Right atrium auricular region (tissue), 2 donors: Measurements from ENCODE around the gene AIRE. TPM values are rescaled to one million over a fixed set of nuclear protein-coding genes. Genes with fewer than 3 reads are reported as not detected.

Experiments used
- DNase-seq: peaks from one replicate; pipeline ENCODE4 v3.0.0-alpha.2; 2019; ENCODE audit warnings: low spot score
- H3K27ac ChIP-seq, 2 donors: fragments of 200-600 bp; sonication (generic); 1 replicate in 1 of 2; 2 replicates in 1 of 2; pipeline ENCODE4 v1.5.1; 2016 to 2019
- H3K27me3 ChIP-seq, 2 donors: fragments of 200-600 bp; sonication (generic); one replicate each; pipeline versions ENCODE4 v1.5.1 to v1.6.0; 2017 to 2019
- H3K36me3 ChIP-seq: fragments of 200-600 bp; sonication (generic); one replicate; pipeline ENCODE4 v1.5.1; 2016
- H3K4me1 ChIP-seq, 2 donors: fragments of 200-600 bp; sonication (generic); one replicate each; pipeline versions ENCODE4 v1.5.1 to v1.6.0; 2017 to 2019
- H3K4me3 ChIP-seq, 2 donors: fragments of 200-600 bp; sonication (generic); 1 replicate in 1 of 2; 2 replicates in 1 of 2; pipeline ENCODE4 v1.5.1; 2017 to 2019; ENCODE audit warnings: mild to moderate bottlenecking in 1 of 2, moderate library complexity in 1 of 2
- H3K9me3 ChIP-seq, 2 donors: fragments of 200-600 bp; sonication (generic); one replicate each; pipeline ENCODE4 v1.5.1; 2019
- total RNA-seq, 2 donors: library from RNA; depleted of rRNA; stranded (reverse); fragments of >200 nt; gene quantifications; one replicate each; pipeline ENCODE4 v1.1.0, GENCODE V29; 2016
- TF ChIP-seq, protein P1 (sequence below), 2 donors: fragments of 200-600 bp; sonication (generic); IDR thresholded peaks; one replicate each; pipeline ENCODE4 v1.5.1; 2019; ENCODE audit warnings: antibody characterized with exemption in 2 of 2

Gene AIRE
- total RNA-seq, 2 donors from 2014 or later = not detected

DNA sequence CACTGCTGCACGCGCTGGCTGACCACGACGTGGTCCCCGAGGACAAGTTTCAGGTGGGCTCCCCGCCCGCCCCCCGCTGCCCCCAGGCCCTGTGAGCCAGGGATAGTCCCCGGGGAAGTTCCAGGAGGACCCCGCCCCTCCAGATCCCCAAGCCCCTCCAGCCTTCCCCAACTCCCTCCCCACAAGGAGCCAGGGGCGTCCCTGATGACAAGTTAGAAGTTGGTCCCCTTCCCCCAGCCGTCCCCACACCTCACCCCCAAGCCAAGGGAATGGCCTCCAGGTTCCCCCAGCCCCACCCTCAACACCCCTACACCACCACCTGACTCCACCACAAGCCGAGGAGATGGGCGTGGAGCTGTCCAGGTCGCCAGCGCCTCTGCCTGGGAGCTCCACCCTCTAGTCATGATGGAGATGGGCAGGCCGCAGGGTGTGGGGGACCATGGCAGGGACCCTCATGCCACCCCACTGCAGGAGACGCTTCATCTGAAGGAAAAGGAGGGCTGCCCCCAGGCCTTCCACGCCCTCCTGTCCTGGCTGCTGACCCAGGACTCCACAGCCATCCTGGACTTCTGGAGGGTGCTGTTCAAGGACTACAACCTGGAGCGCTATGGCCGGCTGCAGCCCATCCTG, 525 bp downstream of the AIRE start:
- no peak overlapping the region for H3K27ac ChIP-seq
- no peaks in the 10 kb centered on the region for H3K9me3 ChIP-seq
- no peaks in the 10 kb centered on the region for H3K36me3 ChIP-seq
- peak overlapping the region in 1 of 2 donors; percentile 41 for H3K4me3 ChIP-seq
- no peak for DNase-seq
- TF ChIP-seq, protein P1, sequence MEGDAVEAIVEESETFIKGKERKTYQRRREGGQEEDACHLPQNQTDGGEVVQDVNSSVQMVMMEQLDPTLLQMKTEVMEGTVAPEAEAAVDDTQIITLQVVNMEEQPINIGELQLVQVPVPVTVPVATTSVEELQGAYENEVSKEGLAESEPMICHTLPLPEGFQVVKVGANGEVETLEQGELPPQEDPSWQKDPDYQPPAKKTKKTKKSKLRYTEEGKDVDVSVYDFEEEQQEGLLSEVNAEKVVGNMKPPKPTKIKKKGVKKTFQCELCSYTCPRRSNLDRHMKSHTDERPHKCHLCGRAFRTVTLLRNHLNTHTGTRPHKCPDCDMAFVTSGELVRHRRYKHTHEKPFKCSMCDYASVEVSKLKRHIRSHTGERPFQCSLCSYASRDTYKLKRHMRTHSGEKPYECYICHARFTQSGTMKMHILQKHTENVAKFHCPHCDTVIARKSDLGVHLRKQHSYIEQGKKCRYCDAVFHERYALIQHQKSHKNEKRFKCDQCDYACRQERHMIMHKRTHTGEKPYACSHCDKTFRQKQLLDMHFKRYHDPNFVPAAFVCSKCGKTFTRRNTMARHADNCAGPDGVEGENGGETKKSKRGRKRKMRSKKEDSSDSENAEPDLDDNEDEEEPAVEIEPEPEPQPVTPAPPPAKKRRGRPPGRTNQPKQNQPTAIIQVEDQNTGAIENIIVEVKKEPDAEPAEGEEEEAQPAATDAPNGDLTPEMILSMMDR (IDR thresholded peaks at IDR 0.05) = no peak
- H3K27me3 ChIP-seq = no peaks in the 10 kb centered on the region
- H3K4me1 ChIP-seq = peaks cover 0 to 9% of the 10 kb centered on the region in 2 donors

DNA sequence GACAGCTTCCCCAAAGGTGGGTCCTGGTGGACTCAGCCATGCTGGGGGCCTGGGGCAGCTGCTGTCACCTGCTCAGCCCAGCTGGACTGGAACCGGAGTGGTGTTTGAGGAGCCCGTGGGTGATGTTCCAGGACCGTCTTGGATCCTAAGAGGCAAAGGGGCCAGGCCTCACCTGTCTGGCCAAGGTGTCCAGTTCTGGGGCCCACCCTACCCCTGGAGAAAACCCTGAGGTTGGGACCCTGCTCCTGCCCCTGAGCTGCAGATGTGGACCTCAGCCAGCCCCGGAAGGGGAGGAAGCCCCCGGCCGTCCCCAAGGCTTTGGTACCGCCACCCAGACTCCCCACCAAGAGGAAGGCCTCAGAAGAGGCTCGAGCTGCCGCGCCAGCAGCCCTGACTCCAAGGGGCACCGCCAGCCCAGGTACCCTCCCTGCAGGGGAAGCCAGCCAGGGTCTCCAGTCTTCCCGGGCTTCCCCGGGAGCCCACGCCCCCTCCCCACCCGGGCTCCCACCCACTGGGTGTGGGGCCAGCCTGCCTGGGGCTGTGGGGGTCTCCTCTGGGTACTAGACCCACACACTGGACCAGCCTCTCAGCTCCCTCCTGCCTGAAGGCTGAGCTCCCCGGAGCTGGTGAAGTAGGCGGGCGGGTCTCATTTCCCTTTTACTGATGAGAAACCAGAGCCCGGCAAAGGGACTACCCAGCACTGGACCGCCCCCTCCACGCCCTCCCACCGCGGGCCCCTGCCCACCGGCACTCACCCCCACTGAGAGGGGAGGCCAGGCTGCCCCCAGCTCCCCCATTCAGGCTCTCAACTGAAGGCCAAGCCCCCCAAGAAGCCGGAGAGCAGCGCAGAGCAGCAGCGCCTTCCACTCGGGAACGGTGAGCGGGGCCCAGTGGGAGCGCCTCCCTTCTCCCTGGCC, 1.3 kb downstream of the AIRE start:
- Histone ChIP-seq H3K9me3 (no peaks in the 10 kb centered on the region), H3K4me3 (no peak overlapping the region), H3K36me3 (no peaks in the 10 kb centered on the region), H3K27ac (no peak overlapping the region), H3K27me3 (no peaks in the 10 kb centered on the region), H3K4me1 (peaks cover 0 to 9% of the 10 kb centered on the region in 2 donors)
- no peak for DNase-seq
- TF ChIP-seq, protein P1 (IDR thresholded peaks at IDR 0.05) = no peak

DNA sequence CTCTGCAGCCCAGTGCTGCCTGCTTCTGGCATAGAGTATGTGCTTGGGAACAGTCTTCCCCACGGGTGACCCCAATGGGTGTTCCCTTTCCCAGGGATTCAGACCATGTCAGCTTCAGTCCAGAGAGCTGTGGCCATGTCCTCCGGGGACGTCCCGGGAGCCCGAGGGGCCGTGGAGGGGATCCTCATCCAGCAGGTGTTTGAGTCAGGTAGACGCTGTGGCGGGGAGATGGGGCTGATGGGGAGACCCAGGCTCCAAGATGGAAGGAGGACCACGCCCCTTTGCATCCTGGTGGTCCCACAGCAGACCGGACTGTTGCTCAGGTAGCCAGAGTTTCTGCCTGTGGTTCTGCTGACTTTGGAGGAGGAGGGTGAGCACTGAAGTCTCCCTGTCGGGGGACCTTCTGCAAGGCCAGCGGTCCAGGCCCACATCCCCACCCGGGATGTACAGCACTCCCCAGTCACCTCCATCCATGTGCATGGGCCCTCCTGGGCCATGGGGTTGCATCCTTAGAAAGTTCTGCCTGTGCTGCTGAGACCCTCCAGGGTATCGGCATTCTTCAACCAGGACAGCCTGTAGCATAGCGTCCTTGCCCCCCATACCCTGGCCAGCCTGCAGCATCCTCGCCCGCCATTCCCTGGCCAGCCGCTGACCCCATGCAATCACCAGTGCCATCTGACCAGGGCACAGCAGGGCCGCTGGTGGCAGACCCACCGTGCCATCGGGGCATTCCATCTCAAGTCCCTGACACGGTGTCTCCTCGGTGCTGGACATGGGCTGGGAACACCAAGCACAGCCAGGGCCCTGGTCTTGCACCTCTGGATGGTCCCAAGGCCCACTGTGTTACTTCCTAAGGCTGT, 2.8 kb downstream of the AIRE start:
- TF ChIP-seq, protein P1 (IDR thresholded peaks at IDR 0.05) = no peak
- Histone ChIP-seq H3K4me3 (no peak overlapping the region), H3K27ac (no peak overlapping the region), H3K36me3 (no peaks in the 10 kb centered on the region), H3K9me3 (no peaks in the 10 kb centered on the region), H3K27me3 (no peaks in the 10 kb centered on the region), H3K4me1 (peaks cover 0 to 9% of the 10 kb centered on the region in 2 donors)
- DNase-seq = no peak

DNA sequence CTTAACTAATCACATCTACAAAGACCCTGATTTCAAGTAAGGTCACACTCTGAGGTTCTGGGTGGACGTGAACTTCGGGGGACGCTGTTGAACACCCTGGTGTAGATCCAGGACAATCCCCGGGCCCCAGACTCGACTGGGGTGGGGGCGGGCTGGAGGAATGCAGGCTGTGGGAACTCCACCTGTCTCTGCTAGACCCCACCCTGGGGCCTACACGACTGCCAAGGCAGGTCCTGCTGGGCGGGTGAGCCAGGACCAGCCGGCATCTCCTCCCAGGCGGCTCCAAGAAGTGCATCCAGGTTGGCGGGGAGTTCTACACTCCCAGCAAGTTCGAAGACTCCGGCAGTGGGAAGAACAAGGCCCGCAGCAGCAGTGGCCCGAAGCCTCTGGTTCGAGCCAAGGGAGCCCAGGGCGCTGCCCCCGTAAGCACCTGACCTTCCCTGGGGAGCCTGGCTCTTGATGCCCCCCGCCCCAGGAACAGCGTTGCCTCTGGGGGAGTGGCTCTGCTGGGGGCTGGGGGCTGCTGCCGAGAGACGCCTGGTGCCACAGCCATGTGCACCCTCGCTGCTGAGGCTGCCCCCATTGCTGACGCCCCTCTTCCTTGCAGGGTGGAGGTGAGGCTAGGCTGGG, 3.8 kb downstream of the AIRE start:
- DNase-seq = no peak
- Histone ChIP-seq H3K9me3 (no peaks in the 10 kb centered on the region), H3K27me3 (no peaks in the 10 kb centered on the region), H3K4me1 (peaks cover 0 to 13% of the 10 kb centered on the region in 2 donors), H3K36me3 (no peaks in the 10 kb centered on the region), H3K4me3 (no peak overlapping the region), H3K27ac (no peak overlapping the region)
- TF ChIP-seq, protein P1 (IDR thresholded peaks at IDR 0.05) = no peak

DNA sequence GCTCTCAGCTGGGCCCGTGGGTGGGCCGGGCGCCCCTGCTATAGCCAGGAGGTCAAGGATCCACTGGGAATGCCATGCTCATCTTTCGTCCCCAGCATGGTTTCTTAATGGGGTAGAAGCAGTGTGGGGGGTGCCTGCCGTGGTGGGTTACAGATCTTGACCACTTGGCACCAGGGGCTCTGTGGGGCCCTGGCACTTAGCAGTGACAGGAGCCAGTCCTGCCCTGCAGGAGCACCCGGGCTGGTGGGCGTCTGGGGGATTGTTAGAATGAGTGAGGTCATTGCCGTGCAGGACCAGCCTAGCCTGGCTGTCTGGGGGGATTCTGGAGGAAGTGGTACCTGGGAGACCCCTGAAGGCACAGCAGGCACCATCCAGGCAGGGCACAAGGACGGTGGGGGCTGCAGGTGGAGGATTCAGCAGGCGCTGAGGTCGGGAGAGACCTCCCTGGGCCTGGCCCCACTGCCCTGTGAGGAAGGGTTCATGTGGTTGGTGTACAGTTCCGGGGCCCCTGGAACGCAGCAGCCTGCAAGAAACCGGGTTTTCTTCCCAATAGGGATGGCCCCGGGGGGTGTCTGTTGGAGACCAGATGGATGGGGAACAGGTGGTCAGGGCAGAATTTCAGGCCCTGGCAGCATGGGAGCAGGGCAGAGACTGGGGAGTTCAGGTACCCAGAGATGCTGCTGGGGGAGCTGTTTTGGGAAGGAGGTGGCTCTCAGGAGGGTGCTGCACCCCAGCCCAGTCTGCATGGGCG, 4.8 kb downstream of the AIRE start:
- no peaks in the 10 kb centered on the region for H3K9me3 ChIP-seq
- H3K27ac ChIP-seq = no peak overlapping the region
- TF ChIP-seq, protein P1 (IDR thresholded peaks at IDR 0.05) = no peak
- no peak for DNase-seq
- no peaks in the 10 kb centered on the region for H3K36me3 ChIP-seq
- no peaks in the 10 kb centered on the region for H3K27me3 ChIP-seq
- H3K4me3 ChIP-seq = no peak overlapping the region
- peaks cover 0 to 20% of the 10 kb centered on the region in 2 donors for H3K4me1 ChIP-seq
